Endothelial cell of umbilical vein (primary cell): Measurements from ENCODE around the gene CACHD1. TPM values are rescaled to one million over a fixed set of nuclear protein-coding genes. Genes with fewer than 3 reads are reported as not detected.

ENCODE experiments used
- BruUV-seq: library from RNA; stranded (reverse); fragments of 400-500 nt; replicated peaks from 2 replicates; lab custom pipeline; 2021; lab: Mats Ljungman, UMichigan
- CTCF ChIA-PET: fragments of 300-600, 350-600 bp; sonication (Branson Sonifier 250); formaldehyde crosslinking; loops from one replicate; lab custom pipeline; 2021; ENCODE audit warnings: antibody characterized with exemption, inconsistent platforms; lab: Charles Lee
- POLR2A ChIA-PET: fragments of 300-600, 350-600 bp; sonication (Branson Sonifier 250); formaldehyde crosslinking; loops from one replicate; lab custom pipeline; 2021; ENCODE audit warnings: antibody characterized with exemption, inconsistent platforms; lab: Charles Lee
- DNase-seq: peaks from one replicate; pipeline ENCODE4 v3.0.0-alpha.2; 2011; ENCODE audit warnings: low read depth, low spot score
- FAIRE-seq: peaks from 2 replicates; lab custom pipeline; 2011; peaks lifted over from hg19 to GRCh38; lab: Jason Lieb, UNC
- H2AFZ ChIP-seq: 2 replicates; pipeline ENCODE4 v1.6.0; 2012; ENCODE audit warnings: low read depth, low read length, control low read depth, inconsistent platforms
- H3K27ac ChIP-seq: 2 replicates; pipeline ENCODE4 v1.5.1; 2011; ENCODE audit warnings: low read depth, mild to moderate bottlenecking, control low read depth, low read length, moderate library complexity; ENCODE audit not compliant: insufficient read depth
- H3K27me3 ChIP-seq, 2 experiments: 2 replicates each; pipeline versions ENCODE4 v1.6.0 to v1.6.1; 2011; ENCODE audit warnings: low read length in 2 of 2, mixed read lengths in 1 of 2; ENCODE audit not compliant: control insufficient read depth in 2 of 2, insufficient read depth in 2 of 2
- H3K36me3 ChIP-seq, 2 experiments: 2 replicates in 1 of 2; 3 replicates in 1 of 2; pipeline ENCODE4 v1.5.1; 2011; ENCODE audit warnings: low read length in 2 of 2, mild to moderate bottlenecking in 1 of 2, moderate library complexity in 1 of 2; ENCODE audit not compliant: control insufficient read depth in 2 of 2, insufficient read depth in 2 of 2; ENCODE audit errors: extremely low read depth in 1 of 2
- H3K4me1 ChIP-seq: 3 replicates; pipeline ENCODE4 v1.5.1; 2011; ENCODE audit warnings: mild to moderate bottlenecking, low read length; ENCODE audit not compliant: control insufficient read depth, insufficient read depth; ENCODE audit errors: extremely low read depth
- H3K4me2 ChIP-seq: 2 replicates; pipeline ENCODE4 v1.6.1; 2011; ENCODE audit warnings: low read length, control low read depth, mixed read lengths; ENCODE audit not compliant: insufficient read depth
- H3K4me3 ChIP-seq, 3 experiments: fragments of 200-600 bp in 1 of 3; sonication (generic), shearing (Covaris generic) in 1 of 3; replicated peaks in 1 of 3; 2 replicates each; pipeline ENCODE4 v1.5.1; 2011 to 2016; ENCODE audit warnings: control low read depth in 3 of 3, low read length in 3 of 3, mild to moderate bottlenecking in 2 of 3, inconsistent platforms in 1 of 3, low read depth in 1 of 3, moderate library complexity in 1 of 3; ENCODE audit not compliant: insufficient read depth in 1 of 3
- H3K79me2 ChIP-seq: 2 replicates; pipeline ENCODE4 v1.6.0; 2012; ENCODE audit warnings: low read length, inconsistent platforms; ENCODE audit not compliant: control insufficient read depth, insufficient read depth
- H3K9ac ChIP-seq: replicated peaks from 2 replicates; pipeline ENCODE3; 2011; ENCODE audit warnings: low read length, control low read depth; ENCODE audit not compliant: insufficient read depth; ENCODE audit errors: extremely low read depth
- H3K9me1 ChIP-seq: replicated peaks from 3 replicates; pipeline ENCODE4 v1.6.0; 2011; ENCODE audit warnings: mild to moderate bottlenecking, low read length; ENCODE audit not compliant: control insufficient read depth, insufficient read depth; ENCODE audit errors: extremely low read depth
- H3K9me3 ChIP-seq: replicated peaks from 2 replicates; pipeline ENCODE4 v1.5.1; 2012; ENCODE audit warnings: low read length, inconsistent platforms; ENCODE audit not compliant: control insufficient read depth, insufficient read depth
- H4K20me1 ChIP-seq: replicated peaks from 2 replicates; pipeline ENCODE3; 2011; ENCODE audit warnings: mild to moderate bottlenecking, low read length; ENCODE audit not compliant: control insufficient read depth, insufficient read depth; ENCODE audit errors: extremely low read depth
- EZH2 ChIP-seq: IDR thresholded peaks from 2 replicates; pipeline ENCODE4 v1.6.1; 2012; ENCODE audit warnings: borderline replicate concordance, low read depth, mild to moderate bottlenecking, moderate library complexity, low read length, inconsistent platforms; ENCODE audit not compliant: severe bottlenecking
- FOS ChIP-seq: IDR thresholded peaks from 2 replicates; pipeline ENCODE4 v1.6.1; 2011; ENCODE audit warnings: mild to moderate bottlenecking, low read length, moderate library complexity, borderline replicate concordance; ENCODE audit not compliant: insufficient read depth
- GATA2 ChIP-seq: IDR thresholded peaks from 2 replicates; pipeline ENCODE4 v1.7.0; 2011; ENCODE audit warnings: low read depth, mild to moderate bottlenecking, moderate library complexity, mixed read lengths, low read length; ENCODE audit not compliant: insufficient read length, insufficient read depth
- JUN ChIP-seq: IDR thresholded peaks from 2 replicates; pipeline ENCODE4 v1.6.1; 2011; ENCODE audit warnings: borderline replicate concordance, low read depth; ENCODE audit not compliant: insufficient read length, insufficient read depth
- MYC ChIP-seq: IDR thresholded peaks from one replicate; pipeline ENCODE4 v1.6.1; 2011; ENCODE audit warnings: mild to moderate bottlenecking, low read depth, low read length
- POLR2A ChIP-seq: IDR thresholded peaks from 2 replicates; pipeline ENCODE4 v1.6.1; 2012; ENCODE audit warnings: low read depth, mild to moderate bottlenecking, control low read depth, low read length
- POLR2AphosphoS5 ChIP-seq: IDR thresholded peaks from 2 replicates; pipeline ENCODE4 v1.6.1; 2012; ENCODE audit warnings: low read depth, mild to moderate bottlenecking, control low read depth, low read length, moderate library complexity; ENCODE audit not compliant: insufficient read depth
- dilution Hi-C: fragments of 300-500 bp; cut with MboI; formaldehyde crosslinking; loops from one replicate; pipeline ENCODE4 v1.15.0; 2019; ENCODE audit warnings: low sequenced_read_pairs; ENCODE audit not compliant: extremely low pct_ligation_motif_present
- intact Hi-C: fragments of 100-400 bp; cut with micrococcal nuclease; formaldehyde crosslinking; loops from one replicate; pipeline ENCODE4 v1.10.0; 2022
- polyA plus RNA-seq, 4 experiments: library from polyadenylated mRNA; depleted of rRNA in 3 of 4; stranded (reverse) in 3 of 4; unstranded in 1 of 4; fragments of >200 nt; gene quantifications; 2 replicates each; pipeline versions ENCODE4 v1.2.1 to v1.2.3, GENCODE V29; 2011 to 2012; ENCODE audit warnings: missing spikeins in 1 of 4
- total RNA-seq: library from RNA; stranded (reverse); gene quantifications from 2 replicates; pipeline ENCODE4 v1.2.3, GENCODE V29; 2021
- TF ChIP-seq, protein P1 (sequence below): IDR thresholded peaks from 2 replicates; pipeline ENCODE4 v1.6.1; 2011; ENCODE audit not compliant: insufficient read depth, insufficient read length
- TF ChIP-seq, protein P2 (sequence below), 2 donors: IDR thresholded peaks; 1 replicate in 1 of 2; 2 replicates in 1 of 2; pipeline ENCODE4 v1.5.1; 2011; ENCODE audit warnings: low read length in 2 of 2, mild to moderate bottlenecking in 2 of 2, moderate library complexity in 2 of 2, control low read depth in 1 of 2, inconsistent platforms in 1 of 2, low read depth in 1 of 2; ENCODE audit not compliant: insufficient read depth in 1 of 2; ENCODE audit errors: extremely low read depth in 1 of 2

Gene CACHD1
- total and polyA plus RNA-seq, 2 donors (not counting 3 experiments of a cell fraction or from before 2014, with no cell fraction given): 3.6 to 9.3 TPM

DNA sequence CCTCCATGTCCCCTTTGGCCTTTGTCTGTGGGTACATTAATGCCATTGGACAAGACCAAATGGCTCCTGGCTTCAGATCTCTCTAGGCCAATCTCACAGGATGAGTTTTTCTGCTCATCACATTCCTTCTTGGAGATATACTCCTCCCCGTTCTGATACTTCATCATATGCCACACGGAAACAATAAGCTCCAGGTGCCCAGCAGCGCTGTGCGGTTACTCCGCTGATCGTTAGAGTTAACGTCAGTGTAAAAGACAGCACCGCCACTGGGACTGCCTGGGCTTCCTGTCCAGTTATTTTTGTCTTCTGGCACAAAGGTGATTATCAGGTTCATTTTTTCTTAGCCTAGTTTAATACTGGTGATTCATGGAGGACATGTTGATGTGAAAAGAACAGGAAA, 22.5 kb downstream of the CACHD1 start:
- no peak overlapping the region for H3K9ac ChIP-seq
- no peak for FAIRE-seq
- ChIA-PET POLR2A (no interaction called here), CTCF (interaction anchor here (1.3 kb wide), 1 partner anchor 68 kb away, joined by 4 read pairs; no protein-coding TSS in a partner anchor)
- no TSS peak for BruUV-seq
- no peaks in the 10 kb centered on the region for H3K79me2 ChIP-seq
- H3K9me1 ChIP-seq: no peaks in the 10 kb centered on the region
- TF ChIP-seq, protein P1, sequence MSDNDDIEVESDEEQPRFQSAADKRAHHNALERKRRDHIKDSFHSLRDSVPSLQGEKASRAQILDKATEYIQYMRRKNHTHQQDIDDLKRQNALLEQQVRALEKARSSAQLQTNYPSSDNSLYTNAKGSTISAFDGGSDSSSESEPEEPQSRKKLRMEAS: no peak
- no peak for TF ChIP-seq POLR2A
- no peak for TF ChIP-seq POLR2AphosphoS5
- no peak for TF ChIP-seq FOS
- no peak for TF ChIP-seq JUN
- TF ChIP-seq GATA2: no peak
- TF ChIP-seq, protein P2, sequence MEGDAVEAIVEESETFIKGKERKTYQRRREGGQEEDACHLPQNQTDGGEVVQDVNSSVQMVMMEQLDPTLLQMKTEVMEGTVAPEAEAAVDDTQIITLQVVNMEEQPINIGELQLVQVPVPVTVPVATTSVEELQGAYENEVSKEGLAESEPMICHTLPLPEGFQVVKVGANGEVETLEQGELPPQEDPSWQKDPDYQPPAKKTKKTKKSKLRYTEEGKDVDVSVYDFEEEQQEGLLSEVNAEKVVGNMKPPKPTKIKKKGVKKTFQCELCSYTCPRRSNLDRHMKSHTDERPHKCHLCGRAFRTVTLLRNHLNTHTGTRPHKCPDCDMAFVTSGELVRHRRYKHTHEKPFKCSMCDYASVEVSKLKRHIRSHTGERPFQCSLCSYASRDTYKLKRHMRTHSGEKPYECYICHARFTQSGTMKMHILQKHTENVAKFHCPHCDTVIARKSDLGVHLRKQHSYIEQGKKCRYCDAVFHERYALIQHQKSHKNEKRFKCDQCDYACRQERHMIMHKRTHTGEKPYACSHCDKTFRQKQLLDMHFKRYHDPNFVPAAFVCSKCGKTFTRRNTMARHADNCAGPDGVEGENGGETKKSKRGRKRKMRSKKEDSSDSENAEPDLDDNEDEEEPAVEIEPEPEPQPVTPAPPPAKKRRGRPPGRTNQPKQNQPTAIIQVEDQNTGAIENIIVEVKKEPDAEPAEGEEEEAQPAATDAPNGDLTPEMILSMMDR (IDR thresholded peaks at IDR 0.05; ENCODE audit: extremely low read depth in 1 of 2, insufficient read depth in 1 of 2, low read depth in 1 of 2, low read length in 2 of 2): no peak
- TF ChIP-seq EZH2: no peak
- no peak for TF ChIP-seq MYC
- H3K4me1 ChIP-seq: peaks cover 5% of the 10 kb centered on the region
- H3K9me3 ChIP-seq: no peaks in the 10 kb centered on the region
- no peak overlapping the region for H3K4me2 ChIP-seq
- H4K20me1 ChIP-seq: no peaks in the 10 kb centered on the region
- dilution Hi-C loops: no loop called here
- H3K4me3 ChIP-seq: no peak overlapping the region
- intact Hi-C loops: no loop called here
- H3K27me3 ChIP-seq: no peaks in the 10 kb centered on the region
- H3K27ac ChIP-seq: no peak overlapping the region
- H2AFZ ChIP-seq: no peak overlapping the region
- DNase-seq: no peak
- no peaks in the 10 kb centered on the region for H3K36me3 ChIP-seq
